AG09319 (cell line): ENCODE results near the gene CDKAL1.
"Not testable (repeated sequence)": the region's sequence is repeated elsewhere in the genome, so short reads cannot be mapped to it uniquely, and the experiment has no call there.

Source experiments
- DNase-seq: peaks from one replicate; pipeline ENCODE4 v3.0.0-alpha.2; 2010; ENCODE audit warnings: low read depth; ENCODE audit errors: extremely low read depth
- CTCF ChIP-seq: IDR thresholded peaks from 2 replicates; pipeline ENCODE4 v1.5.1; 2011; ENCODE audit warnings: low read depth, mild to moderate bottlenecking, inconsistent platforms, low read length, moderate library complexity

CDKAL1 gene

GRCh38 chr6:20577173-20577688 lies 43.0 kb downstream of the CDKAL1 start:
- no peak for TF ChIP-seq CTCF
- no peak for DNase-seq

GRCh38 chr6:20581070-20581469 lies 46.8 kb downstream of the CDKAL1 start:
- no peak for TF ChIP-seq CTCF
- no peak for DNase-seq

GRCh38 chr6:20582586-20583443 lies 48.6 kb downstream of the CDKAL1 start:
- no peak for TF ChIP-seq CTCF
- no peak for DNase-seq

- no peak for TF ChIP-seq CTCF
- DNase-seq = no peak
Measured at GRCh38 chr6:20583444-20583800, 49.2 kb downstream of the CDKAL1 start.

GRCh38 chr6:20584100-20584731 lies 50.0 kb downstream of the CDKAL1 start:
- DNase-seq = no peak

GRCh38 chr6:20589266-20589665 lies 55.0 kb downstream of the CDKAL1 start:
- DNase-seq = no peak
- TF ChIP-seq CTCF = no peak

More at GRCh38 chr6:20584100-20584731, 50.0 kb downstream of the CDKAL1 start:
- TF ChIP-seq CTCF = no peak

GRCh38 chr6:20590476-20590875 lies 56.2 kb downstream of the CDKAL1 start:
- DNase-seq = not testable (repeated sequence)

- not testable (repeated sequence) for DNase-seq
Measured at GRCh38 chr6:20594299-20594853, 60.1 kb downstream of the CDKAL1 start.
